GM19397 (cell line): Measurements from ENCODE around the gene ATE1.
"Not testable (repeated sequence)": the region's sequence is repeated elsewhere in the genome, so short reads cannot be mapped to it uniquely, and the experiment has no call there.

Experiments used
- ATAC-seq: cut with Tn5 transposase; IDR thresholded peaks from one replicate; pipeline ENCODE4 v1.9.1; 2021; ENCODE audit warnings: mild to moderate bottlenecking, moderate library complexity; ENCODE audit not compliant: unreplicated experiment

The ATE1 gene

GRCh38 chr10:121834757-121835156, 93.1 kb downstream of the ATE1 start:
- ATAC-seq, result no peak

- ATAC-seq, result no peak
Measured at GRCh38 chr10:121833387-121833786, 94.4 kb downstream of the ATE1 start.

GRCh38 chr10:121832647-121833046, 95.2 kb downstream of the ATE1 start:
- ATAC-seq, result no peak

GRCh38 chr10:121831777-121832176, 96.1 kb downstream of the ATE1 start:
- ATAC-seq, result no peak

GRCh38 chr10:121831237-121831636, 96.6 kb downstream of the ATE1 start:
- no peak for ATAC-seq

GRCh38 chr10:121830101-121830500, 97.7 kb downstream of the ATE1 start:
- no peak for ATAC-seq

- ATAC-seq, result no peak
Measured at GRCh38 chr10:121828045-121828444, 99.8 kb downstream of the ATE1 start.

GRCh38 chr10:121826773-121827172, 101.1 kb downstream of the ATE1 start:
- ATAC-seq, result not testable (repeated sequence)

- ATAC-seq, result no peak
Measured at GRCh38 chr10:121823993-121824463, 103.8 kb downstream of the ATE1 start.

- no peak for ATAC-seq
Measured at GRCh38 chr10:121822724-121823123, 105.1 kb downstream of the ATE1 start.

GRCh38 chr10:121822180-121822579, 105.7 kb downstream of the ATE1 start:
- peak; percentile 66 for ATAC-seq

GRCh38 chr10:121819049-121819448, 108.8 kb downstream of the ATE1 start:
- no peak for ATAC-seq

GRCh38 chr10:121818599-121818998, 109.2 kb downstream of the ATE1 start:
- ATAC-seq, result no peak

- ATAC-seq, result no peak
Measured at GRCh38 chr10:121816197-121816596, 111.6 kb downstream of the ATE1 start.

GRCh38 chr10:121813857-121814256, 114.0 kb downstream of the ATE1 start:
- ATAC-seq, result no peak

- ATAC-seq, result no peak
Measured at GRCh38 chr10:121813211-121813815, 114.5 kb downstream of the ATE1 start.

GRCh38 chr10:121812031-121812430, 115.8 kb downstream of the ATE1 start:
- no peak for ATAC-seq

- ATAC-seq, result no peak
Measured at GRCh38 chr10:121811386-121811785, 116.4 kb downstream of the ATE1 start.

GRCh38 chr10:121808835-121809234, 119.0 kb downstream of the ATE1 start:
- no peak for ATAC-seq

GRCh38 chr10:121804460-121804859, 123.4 kb downstream of the ATE1 start:
- no peak for ATAC-seq

GRCh38 chr10:121803611-121804010, 124.2 kb downstream of the ATE1 start:
- ATAC-seq, result no peak

- ATAC-seq, result no peak
Measured at GRCh38 chr10:121800831-121801230, 127.0 kb downstream of the ATE1 start.

- ATAC-seq, result no peak
Measured at GRCh38 chr10:121800146-121800545, 127.7 kb downstream of the ATE1 start.
